Cardiac fibroblast (primary cell): ENCODE measurements around the gene RHBDD1.

ENCODE experiments used
- DNase-seq, 2 donors: peaks; one replicate each; pipeline versions ENCODE4 v3.0.0 to v3.0.0-alpha.2; 2010; ENCODE audit warnings: low read depth in 2 of 2
- H3K4me3 ChIP-seq, 2 donors: replicated peaks in 1 of 2; 1 replicate in 1 of 2; 2 replicates in 1 of 2; pipeline ENCODE4 v1.5.1; 2011; ENCODE audit warnings: low read depth in 2 of 2, low read length in 2 of 2, mild to moderate bottlenecking in 2 of 2, moderate library complexity in 1 of 2
- CTCF ChIP-seq: IDR thresholded peaks from one replicate; pipeline ENCODE4 v1.5.1; 2011; ENCODE audit warnings: low read depth, mild to moderate bottlenecking, low read length, inconsistent platforms

RHBDD1 gene

DNA sequence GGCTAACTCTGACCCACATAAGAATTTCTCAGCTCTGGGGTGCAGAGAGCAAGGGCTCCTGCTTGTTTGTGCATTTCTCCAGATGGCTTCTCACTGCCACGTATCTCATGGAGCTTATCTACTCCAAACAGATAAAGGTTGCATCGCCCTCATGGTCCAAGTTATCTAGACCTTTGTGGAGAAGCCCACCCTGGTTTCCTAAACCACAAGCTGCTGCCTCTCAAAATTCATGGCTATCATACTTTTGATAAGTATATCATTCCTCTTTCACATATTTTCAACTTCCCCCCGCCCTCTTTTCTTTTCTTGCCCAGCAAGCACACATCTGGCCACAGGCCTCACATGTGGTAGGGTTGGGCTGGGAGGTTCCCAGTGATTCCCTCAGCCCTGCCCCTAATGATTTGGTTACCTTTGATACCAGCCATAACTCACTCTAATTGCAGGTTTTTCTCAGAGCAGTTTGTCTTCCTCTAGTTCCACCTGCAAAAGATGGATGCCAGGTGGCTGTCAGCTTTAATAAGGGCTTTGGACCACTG lies 146.0 kb downstream of the RHBDD1 start:
- DNase-seq: peak in 1 of 2 donors; percentile 8
- no peak for TF ChIP-seq CTCF
- H3K4me3 ChIP-seq: no peak overlapping the region

DNA sequence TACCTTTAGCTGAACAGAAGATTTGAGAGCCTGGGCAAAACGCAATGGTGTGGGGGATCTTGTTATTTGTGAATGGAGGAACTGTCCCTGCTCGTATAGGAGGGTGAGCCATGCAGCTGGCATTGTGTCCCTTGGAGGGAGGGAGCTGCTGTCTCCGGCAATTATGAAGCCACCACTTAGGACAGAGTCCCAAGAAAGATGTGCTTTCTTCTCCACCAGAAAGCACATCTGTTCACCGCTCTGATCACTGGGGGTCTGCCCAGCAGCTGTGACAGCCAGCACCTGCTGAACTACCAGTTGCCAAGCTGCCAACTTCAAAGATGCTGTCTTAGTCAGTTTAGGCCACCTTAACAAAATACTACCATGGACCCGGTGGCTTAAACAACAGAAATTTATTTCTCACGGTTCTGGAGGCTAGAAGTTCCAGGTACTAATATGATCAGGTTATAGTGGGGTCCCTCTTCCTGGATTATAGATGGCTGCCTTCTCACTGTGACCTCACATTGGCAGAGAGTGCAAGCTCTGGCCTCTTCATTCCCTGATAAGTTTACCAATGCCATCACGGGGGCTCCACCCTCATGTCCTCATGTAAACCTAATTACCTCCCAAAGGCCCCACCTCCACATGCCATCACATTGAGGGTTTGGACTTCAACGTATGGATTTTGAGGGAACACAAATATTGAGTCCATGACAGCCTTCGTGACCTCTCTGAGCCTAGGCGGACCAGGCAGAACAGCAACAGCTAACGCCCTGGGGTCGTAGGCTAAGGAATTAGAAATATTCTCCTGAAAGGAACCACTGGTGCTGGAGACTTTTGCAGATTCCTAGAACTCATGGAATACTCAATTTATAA lies 148.3 kb downstream of the RHBDD1 start:
- H3K4me3 ChIP-seq: no peak overlapping the region
- no peak for TF ChIP-seq CTCF
- no peak for DNase-seq

- H3K4me3 ChIP-seq: no peak overlapping the region
- peak; percentile 87 to 90 for DNase-seq
- peak; percentile 54 for TF ChIP-seq CTCF
Observed at GRCh38 chr2:226984750-226985582, 149.1 kb downstream of the RHBDD1 start.

DNA sequence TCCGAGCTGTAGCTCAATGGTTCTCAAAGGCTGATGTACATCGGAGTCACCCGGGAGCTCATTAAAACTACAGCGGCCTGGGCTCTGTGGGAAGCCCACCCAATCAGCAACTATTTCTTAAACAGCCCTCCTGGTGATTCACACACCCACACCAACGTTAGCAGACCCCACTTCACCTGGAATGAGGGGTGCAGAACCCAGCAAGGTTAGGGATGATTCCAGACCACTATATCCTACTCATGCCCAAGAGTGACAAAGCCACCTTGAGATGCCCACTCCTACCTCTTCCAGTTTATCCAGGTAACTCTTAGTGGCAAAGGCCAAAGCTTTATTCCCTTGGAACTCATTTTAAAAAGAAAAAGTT lies 149.7 kb downstream of the RHBDD1 start:
- no peak for DNase-seq
- H3K4me3 ChIP-seq: no peak overlapping the region
- no peak for TF ChIP-seq CTCF

GRCh38 chr2:226991663-226992062 lies 155.8 kb downstream of the RHBDD1 start:
- no peak for DNase-seq
- no peak for TF ChIP-seq CTCF
- H3K4me3 ChIP-seq: no peak overlapping the region

DNA sequence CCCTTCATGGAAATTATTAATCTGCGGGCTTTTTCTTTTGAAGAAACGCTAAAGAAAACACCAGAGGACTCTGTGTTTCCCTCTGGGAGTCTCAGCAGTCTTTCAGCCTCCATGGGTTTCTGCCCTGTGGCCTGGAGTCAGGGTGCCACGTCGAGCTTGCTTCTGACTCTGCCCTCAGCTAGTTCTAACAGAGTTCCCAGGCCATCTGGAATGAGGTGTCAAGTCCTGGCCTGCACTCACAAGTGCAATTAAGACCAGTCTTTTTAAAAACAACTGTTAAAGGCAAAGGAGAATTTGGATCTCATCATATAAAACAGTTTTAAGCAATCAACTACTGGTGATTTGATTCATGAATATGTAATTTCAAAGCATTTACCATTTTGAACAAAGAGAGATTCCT lies 157.3 kb downstream of the RHBDD1 start:
- DNase-seq: no peak
- TF ChIP-seq CTCF: no peak
- H3K4me3 ChIP-seq: no peak overlapping the region
